Natural killer cell (primary cell): ENCODE results near the gene PAH. TPM values are rescaled to one million over a fixed set of nuclear protein-coding genes. Genes with fewer than 3 reads are reported as not detected.

ENCODE experiments used
- ATAC-seq, 3 donors: fragments of 150-1000 bp in 2 of 3; fragments of 200-7000 bp in 1 of 3; cut with Tn5 transposase; 1 replicate in 1 of 3; 2 replicates in 2 of 3; pipeline ENCODE4 v1.10.0; 2021; ENCODE audit warnings: mild to moderate bottlenecking in 2 of 3, moderate library complexity in 2 of 3
- DNase-seq, 2 donors: peaks; one replicate each; pipeline versions ENCODE4 v3.0.0 to v3.0.0-alpha.2; 2013 to 2021; ENCODE audit warnings: mixed read lengths in 1 of 2
- H3K27ac ChIP-seq: one replicate; pipeline ENCODE4 v1.5.1; 2013; ENCODE audit warnings: mild to moderate bottlenecking, low read length
- H3K27me3 ChIP-seq: one replicate; pipeline ENCODE4 v1.6.1; 2013; ENCODE audit warnings: low read length; ENCODE audit not compliant: control insufficient read depth, insufficient read depth
- H3K36me3 ChIP-seq: one replicate; pipeline ENCODE4 v1.6.1; 2013; ENCODE audit warnings: low read length; ENCODE audit not compliant: control insufficient read depth, insufficient read depth
- H3K4me1 ChIP-seq: one replicate; pipeline ENCODE4 v1.6.1; 2013; ENCODE audit warnings: low read length; ENCODE audit not compliant: control insufficient read depth, insufficient read depth
- H3K4me3 ChIP-seq: one replicate; pipeline ENCODE4 v1.5.1; 2013; ENCODE audit warnings: low read length
- H3K9me3 ChIP-seq: one replicate; pipeline ENCODE4 v1.6.1; 2013; ENCODE audit warnings: low read length; ENCODE audit not compliant: control insufficient read depth, insufficient read depth
- H3K27ac Mint-ChIP-seq, 2 donors: one replicate each; pipeline ENCODE4 v1.8.0; 2022; ENCODE audit warnings: mild to moderate bottlenecking in 2 of 2, mixed read lengths in 2 of 2, moderate library complexity in 1 of 2
- H3K27me3 Mint-ChIP-seq, 2 donors: one replicate each; pipeline ENCODE4 v1.8.0; 2022; ENCODE audit warnings: low read depth in 2 of 2, mixed read lengths in 2 of 2
- H3K36me3 Mint-ChIP-seq: one replicate; pipeline ENCODE4 v1.8.0; 2022; ENCODE audit warnings: mixed read lengths
- H3K4me1 Mint-ChIP-seq, 2 donors: one replicate each; pipeline ENCODE4 v1.8.0; 2022; ENCODE audit warnings: mixed read lengths in 2 of 2
- H3K4me3 Mint-ChIP-seq: one replicate; pipeline ENCODE4 v1.8.0; 2022; ENCODE audit warnings: mild to moderate bottlenecking, moderate library complexity, mixed read lengths
- H3K9me3 Mint-ChIP-seq, 2 donors: one replicate each; pipeline ENCODE4 v1.8.0; 2022; ENCODE audit warnings: mixed read lengths in 2 of 2
- CTCF ChIP-seq: fragments of 200-600 bp; IDR thresholded peaks from one replicate; pipeline ENCODE4 v1.8.0; 2022; ENCODE audit warnings: antibody characterized with exemption
- WGBS: methylation state at CpG from one replicate; pipeline ENCODE4 v1.1.7; 2013; ENCODE audit warnings: missing lambda C conversion rate; ENCODE audit not compliant: insufficient coverage; 5-methylcytosine and 5-hydroxymethylcytosine counted together
- intact Hi-C: fragments of 100-400 bp; cut with micrococcal nuclease; formaldehyde crosslinking; loops from one replicate; pipeline ENCODE4 v1.14.2; 2022
- total RNA-seq, 4 donors: library from RNA; stranded (reverse); fragments of 120-200 nt in 1 of 4; gene quantifications; one replicate each; pipeline versions ENCODE4 v1.2.3 to v1.2.4, GENCODE V29; 2013 to 2022

Gene PAH
- total RNA-seq, 3 donors from 2014 or later (not counting 1 experiment from before 2014, with no cell fraction given), result not detected

GRCh38 chr12:102905229-102905628, 11.8 kb downstream of the PAH start:
- H3K4me1 ChIP-seq, result no peaks in the 10 kb centered on the region
- no peaks in the 10 kb centered on the region for H3K4me1 Mint-ChIP-seq
- H3K36me3 Mint-ChIP-seq, result no peaks in the 10 kb centered on the region
- H3K27ac ChIP-seq, result no peak overlapping the region
- no peaks in the 10 kb centered on the region for H3K27me3 ChIP-seq
- DNase-seq (no peak), ATAC-seq (no peak)
- no peaks in the 10 kb centered on the region for H3K36me3 ChIP-seq
- no peak for TF ChIP-seq CTCF
- H3K4me3 Mint-ChIP-seq, result no peak overlapping the region
- 82% methylated on average over 1 of the region's 3 CpGs for WGBS
- intact Hi-C loops, result no loop called here
- H3K4me3 ChIP-seq, result no peak overlapping the region
- H3K9me3 Mint-ChIP-seq, result peaks cover 2 to 4% of the 10 kb centered on the region in 2 donors
- peaks cover 0 to 3% of the 10 kb centered on the region in 2 donors for H3K27me3 Mint-ChIP-seq
- no peak overlapping the region for H3K27ac Mint-ChIP-seq
- H3K9me3 ChIP-seq, result no peaks in the 10 kb centered on the region

GRCh38 chr12:102903337-102904007, 13.6 kb downstream of the PAH start:
- Mint-ChIP-seq H3K9me3 (peaks cover 4% of the 10 kb centered on the region in 2 donors), H3K36me3 (no peaks in the 10 kb centered on the region), H3K27me3 (peaks cover 0 to 3% of the 10 kb centered on the region in 2 donors), H3K4me1 (no peaks in the 10 kb centered on the region), H3K27ac (no peak overlapping the region), H3K4me3 (no peak overlapping the region)
- no peaks in the 10 kb centered on the region for H3K36me3 ChIP-seq
- no peaks in the 10 kb centered on the region for H3K27me3 ChIP-seq
- intact Hi-C loops, result no loop called here
- no peaks in the 10 kb centered on the region for H3K4me1 ChIP-seq
- no peaks in the 10 kb centered on the region for H3K9me3 ChIP-seq
- DNase-seq (no peak), ATAC-seq (no peak)
- no peak for TF ChIP-seq CTCF
- H3K27ac ChIP-seq, result no peak overlapping the region
- WGBS, result 69% methylated on average over 1 of the region's 1 CpG
- no peak overlapping the region for H3K4me3 ChIP-seq

- H3K4me3 ChIP-seq, result no peak overlapping the region
- DNase-seq (no peak), ATAC-seq (no peak)
- no peaks in the 10 kb centered on the region for H3K36me3 ChIP-seq
- intact Hi-C loops, result no loop called here
- peaks cover 4% of the 10 kb centered on the region in 2 donors for H3K9me3 Mint-ChIP-seq
- no peak overlapping the region for H3K27ac Mint-ChIP-seq
- WGBS, result 50% methylated on average over 3 of the region's 3 CpGs
- no peaks in the 10 kb centered on the region for H3K27me3 ChIP-seq
- H3K4me3 Mint-ChIP-seq, result no peak overlapping the region
- peaks cover 0 to 3% of the 10 kb centered on the region in 2 donors for H3K27me3 Mint-ChIP-seq
- no peaks in the 10 kb centered on the region for H3K4me1 Mint-ChIP-seq
- H3K4me1 ChIP-seq, result no peaks in the 10 kb centered on the region
- no peak for TF ChIP-seq CTCF
- no peak overlapping the region for H3K27ac ChIP-seq
- H3K9me3 ChIP-seq, result no peaks in the 10 kb centered on the region
- H3K36me3 Mint-ChIP-seq, result no peaks in the 10 kb centered on the region
Measured at GRCh38 chr12:102902093-102902492, 15.0 kb downstream of the PAH start.

- Mint-ChIP-seq H3K36me3 (no peaks in the 10 kb centered on the region), H3K27ac (no peak overlapping the region)
- intact Hi-C loops, result no loop called here
Measured at GRCh38 chr12:102900389-102900788, 16.7 kb downstream of the PAH start.

More at GRCh38 chr12:102900389-102900788, 16.7 kb downstream of the PAH start:
- Histone ChIP-seq H3K36me3 (no peaks in the 10 kb centered on the region), H3K4me1 (no peaks in the 10 kb centered on the region), H3K27ac (no peak overlapping the region), H3K9me3 (no peaks in the 10 kb centered on the region), H3K27me3 (no peaks in the 10 kb centered on the region), H3K4me3 (no peak overlapping the region)
- TF ChIP-seq CTCF, result no peak
- ATAC-seq (no peak), DNase-seq (no peak)
- H3K9me3 Mint-ChIP-seq, result peaks cover 4 to 8% of the 10 kb centered on the region in 2 donors
- H3K27me3 Mint-ChIP-seq, result peaks cover 0 to 3% of the 10 kb centered on the region in 2 donors
- no peaks in the 10 kb centered on the region for H3K4me1 Mint-ChIP-seq
- no peak overlapping the region for H3K4me3 Mint-ChIP-seq
- WGBS, result 84% methylated on average over 2 of the region's 2 CpGs
